GM12874 (cell line): ENCODE data around the gene ENTREP3.

Experiments used
- TF ChIP-seq, protein P1 (sequence below): IDR thresholded peaks from 2 replicates; pipeline ENCODE4 v1.5.1; 2011; ENCODE audit warnings: low read depth, mild to moderate bottlenecking, control low read depth, low read length, moderate library complexity; ENCODE audit not compliant: insufficient read depth

The ENTREP3 gene

GRCh38 chr1:155226188-155226909 lies 28.9 kb downstream of the ENTREP3 start:
- TF ChIP-seq, protein P1, sequence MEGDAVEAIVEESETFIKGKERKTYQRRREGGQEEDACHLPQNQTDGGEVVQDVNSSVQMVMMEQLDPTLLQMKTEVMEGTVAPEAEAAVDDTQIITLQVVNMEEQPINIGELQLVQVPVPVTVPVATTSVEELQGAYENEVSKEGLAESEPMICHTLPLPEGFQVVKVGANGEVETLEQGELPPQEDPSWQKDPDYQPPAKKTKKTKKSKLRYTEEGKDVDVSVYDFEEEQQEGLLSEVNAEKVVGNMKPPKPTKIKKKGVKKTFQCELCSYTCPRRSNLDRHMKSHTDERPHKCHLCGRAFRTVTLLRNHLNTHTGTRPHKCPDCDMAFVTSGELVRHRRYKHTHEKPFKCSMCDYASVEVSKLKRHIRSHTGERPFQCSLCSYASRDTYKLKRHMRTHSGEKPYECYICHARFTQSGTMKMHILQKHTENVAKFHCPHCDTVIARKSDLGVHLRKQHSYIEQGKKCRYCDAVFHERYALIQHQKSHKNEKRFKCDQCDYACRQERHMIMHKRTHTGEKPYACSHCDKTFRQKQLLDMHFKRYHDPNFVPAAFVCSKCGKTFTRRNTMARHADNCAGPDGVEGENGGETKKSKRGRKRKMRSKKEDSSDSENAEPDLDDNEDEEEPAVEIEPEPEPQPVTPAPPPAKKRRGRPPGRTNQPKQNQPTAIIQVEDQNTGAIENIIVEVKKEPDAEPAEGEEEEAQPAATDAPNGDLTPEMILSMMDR = peak; percentile 72

DNA sequence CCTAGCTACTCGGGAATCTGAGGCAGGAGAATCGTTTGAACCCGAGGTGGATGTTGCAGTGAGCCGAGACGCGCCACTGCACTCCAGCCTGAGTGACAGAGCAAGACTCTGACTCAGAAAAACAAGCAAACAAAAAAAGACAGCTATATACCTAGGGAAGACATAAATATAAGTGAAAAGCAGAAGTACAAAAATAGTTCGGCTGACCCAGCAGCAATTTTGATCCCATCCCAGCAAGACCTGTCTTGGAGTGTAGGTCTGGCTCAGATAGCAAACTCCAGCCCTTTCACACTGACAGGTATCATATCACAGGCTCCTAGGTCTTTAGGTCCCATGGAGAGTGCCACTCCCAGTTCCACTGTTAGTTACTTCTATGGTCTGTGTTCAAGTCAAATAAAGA lies 32.2 kb downstream of the ENTREP3 start:
- TF ChIP-seq, protein P1 = no peak

- TF ChIP-seq, protein P1 = no peak
Measured at GRCh38 chr1:155219592-155220031, 35.7 kb downstream of the ENTREP3 start.

DNA sequence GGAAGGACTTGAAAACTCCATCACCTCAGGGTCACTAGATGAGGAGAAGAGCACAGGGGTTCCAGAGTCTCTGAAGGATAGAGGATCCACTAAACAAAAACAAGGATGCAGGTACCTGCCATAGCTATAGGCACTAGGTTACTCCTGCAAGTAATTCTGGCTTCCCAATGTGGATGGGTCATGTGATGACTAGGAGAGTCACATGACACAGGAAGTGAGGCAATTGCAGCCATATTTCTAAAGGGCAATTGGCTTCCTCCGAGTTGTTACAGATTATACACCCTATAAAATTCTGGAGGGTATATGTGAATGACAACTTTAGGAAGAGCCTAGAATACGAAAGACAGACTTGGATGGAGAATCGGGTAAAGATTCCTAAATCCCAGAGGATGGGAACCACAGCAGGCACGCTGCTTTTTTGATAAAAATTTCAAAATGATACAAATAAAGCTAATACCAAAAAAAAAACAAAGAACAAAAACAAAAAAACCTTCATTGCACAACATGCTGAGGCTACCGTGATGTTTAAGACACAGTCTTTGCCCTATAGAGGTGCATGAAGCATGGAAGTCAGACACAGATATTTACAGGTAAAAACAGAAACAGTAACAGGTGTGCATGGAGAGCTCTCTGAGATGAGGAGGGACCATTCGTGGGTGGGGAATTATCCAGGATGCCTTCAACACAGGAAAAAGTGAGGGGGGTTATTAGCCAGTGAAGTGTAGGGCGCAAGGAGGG lies 36.3 kb downstream of the ENTREP3 start:
- TF ChIP-seq, protein P1 = no peak

GRCh38 chr1:155210314-155211104 lies 44.8 kb downstream of the ENTREP3 start:
- TF ChIP-seq, protein P1 = no peak

- TF ChIP-seq, protein P1 = no peak
Measured at GRCh38 chr1:155209312-155209721, 46.0 kb downstream of the ENTREP3 start.
